Upper lobe of left lung (tissue), 4 donors: ENCODE results near the gene TBC1D32.

ENCODE experiments used
- CTCF ChIP-seq, 6 experiments: fragments of 450-650 bp in 4 of 6; fragments of 200-600 bp in 2 of 6; sonication (generic) in 2 of 6; IDR thresholded peaks; one replicate each; pipeline ENCODE4 v1.5.1; 2016 to 2019; ENCODE audit warnings: antibody characterized with exemption in 6 of 6
- EP300 ChIP-seq, 4 donors: sonication (generic); formaldehyde crosslinking; IDR thresholded peaks; one replicate each; pipeline ENCODE4 v1.5.1; 2017; ENCODE audit warnings: antibody characterized with exemption in 4 of 4, control low read depth in 2 of 4
- POLR2A ChIP-seq, 4 donors: fragments of 450-650 bp; IDR thresholded peaks; one replicate each; pipeline ENCODE4 v1.5.1; 2016 to 2017; ENCODE audit warnings: antibody characterized with exemption in 4 of 4, mild to moderate bottlenecking in 2 of 4
- POLR2AphosphoS5 ChIP-seq, 2 donors: sonication (generic); formaldehyde crosslinking; IDR thresholded peaks; one replicate each; pipeline ENCODE4 v1.5.1; 2017; ENCODE audit warnings: antibody characterized with exemption in 2 of 2

- TF ChIP-seq EP300 (IDR thresholded peaks at IDR 0.05) (no peak), CTCF (IDR thresholded peaks at IDR 0.05) (no peak), POLR2AphosphoS5 (IDR thresholded peaks at IDR 0.05) (no peak), POLR2A (IDR thresholded peaks at IDR 0.05) (no peak)
Measured at GRCh38 chr6:121352941-121353340, 18.7 kb upstream of the TBC1D32 start.
